ENCODE measurements around the gene ADAM23.
"Not testable (repeated sequence)": the region's sequence is repeated elsewhere in the genome, so short reads cannot be mapped to it uniquely, and the experiment has no call there.

ADAM23 gene

GRCh38 chr2:206442833-206443734 lies at the start of gene ADAM23:
Gene ADAM23 (plus strand): TSS chr2:206443532. CDS start chr2:206443867, 335 bp downstream.
- no peak for DNase-seq (ENCODE audit: low read depth)

- no peak for DNase-seq (ENCODE audit: low read depth)
These were observed 47.1 kb upstream of the ADAM23 start for GRCh38 chr2:206396211-206396610.

- not testable (repeated sequence) for DNase-seq (ENCODE audit: low read depth)
These were observed 40.3 kb upstream of the ADAM23 start for GRCh38 chr2:206402956-206403569.

GRCh38 chr2:206408323-206409320 lies 34.7 kb upstream of the ADAM23 start:
- DNase-seq (ENCODE audit: low read depth): no peak

- DNase-seq (ENCODE audit: low read depth): no peak
These were observed 32.6 kb upstream of the ADAM23 start for GRCh38 chr2:206410714-206411113.

GRCh38 chr2:206415618-206416243 lies 27.6 kb upstream of the ADAM23 start:
- no peak for DNase-seq (ENCODE audit: low read depth)

- no peak for DNase-seq (ENCODE audit: low read depth)
These were observed 24.4 kb upstream of the ADAM23 start for GRCh38 chr2:206418968-206419367.

- DNase-seq (ENCODE audit: low read depth): no peak
These were observed 22.6 kb upstream of the ADAM23 start for GRCh38 chr2:206420721-206421120.

- DNase-seq (ENCODE audit: low read depth): no peak
These were observed 20.8 kb upstream of the ADAM23 start for GRCh38 chr2:206422493-206422892.

- no peak for DNase-seq (ENCODE audit: low read depth)
These were observed 20.2 kb upstream of the ADAM23 start for GRCh38 chr2:206423147-206423546.

- no peak for DNase-seq (ENCODE audit: low read depth)
These were observed 19.2 kb upstream of the ADAM23 start for GRCh38 chr2:206424134-206424533.

GRCh38 chr2:206428783-206429182 lies 14.5 kb upstream of the ADAM23 start:
- DNase-seq (ENCODE audit: low read depth): no peak

GRCh38 chr2:206430452-206430851 lies 12.9 kb upstream of the ADAM23 start:
- no peak for DNase-seq (ENCODE audit: low read depth)

- no peak for DNase-seq (ENCODE audit: low read depth)
These were observed 11.9 kb upstream of the ADAM23 start for GRCh38 chr2:206431439-206431838.

- no peak for DNase-seq (ENCODE audit: low read depth)
These were observed 10.9 kb upstream of the ADAM23 start for GRCh38 chr2:206432193-206433082.

GRCh38 chr2:206433190-206433589 lies 10.1 kb upstream of the ADAM23 start:
- DNase-seq (ENCODE audit: low read depth): no peak

- DNase-seq (ENCODE audit: low read depth): no peak
These were observed 9.6 kb upstream of the ADAM23 start for GRCh38 chr2:206433686-206434085.

- no peak for DNase-seq (ENCODE audit: low read depth)
These were observed 7.6 kb upstream of the ADAM23 start for GRCh38 chr2:206435742-206436141.

- no peak for DNase-seq (ENCODE audit: low read depth)
These were observed 5.1 kb upstream of the ADAM23 start for GRCh38 chr2:206438196-206438724.

- DNase-seq (ENCODE audit: low read depth): no peak
These were observed 879 bp upstream of the ADAM23 start for GRCh38 chr2:206442474-206442832.
